H9 (cell line): ENCODE measurements around the gene NIPAL1. TPM values are rescaled to one million over a fixed set of nuclear protein-coding genes. Genes with fewer than 3 reads are reported as not detected.

ENCODE experiments used
- DNase-seq: peaks from one replicate; pipeline ENCODE4 v3.0.0-alpha.2; 2017
- H2AFZ ChIP-seq: one replicate; pipeline ENCODE4 v1.6.1; 2013; ENCODE audit warnings: mild to moderate bottlenecking, low read length, control low read depth, moderate library complexity
- H2AK5ac ChIP-seq: 2 replicates; pipeline ENCODE4 v1.6.1; 2013; ENCODE audit warnings: low read length, control low read depth, mixed read lengths; ENCODE audit not compliant: insufficient read length
- H2BK120ac ChIP-seq: one replicate; pipeline ENCODE4 v1.6.1; 2013; ENCODE audit warnings: low read depth, mild to moderate bottlenecking, low read length, control low read depth, inconsistent platforms; ENCODE audit not compliant: poor library complexity, severe bottlenecking
- H2BK12ac ChIP-seq: 2 replicates; pipeline ENCODE4 v1.6.1; 2013; ENCODE audit warnings: low read length, control low read depth, mixed read lengths, low read depth; ENCODE audit not compliant: insufficient read length
- H2BK15ac ChIP-seq: 2 replicates; pipeline ENCODE4 v1.6.1; 2013; ENCODE audit warnings: low read depth, low read length, control low read depth
- H2BK20ac ChIP-seq: one replicate; pipeline ENCODE4 v1.6.1; 2013; ENCODE audit warnings: low read depth, mild to moderate bottlenecking, low read length, control low read depth, inconsistent platforms; ENCODE audit not compliant: poor library complexity, severe bottlenecking
- H2BK5ac ChIP-seq: 2 replicates; pipeline ENCODE4 v1.6.1; 2013; ENCODE audit warnings: low read length, control low read depth, mixed read lengths; ENCODE audit not compliant: insufficient read length
- H3K14ac ChIP-seq: 2 replicates; pipeline ENCODE4 v1.6.1; 2013; ENCODE audit warnings: low read length, control low read depth; ENCODE audit not compliant: insufficient read depth
- H3K18ac ChIP-seq: 2 replicates; pipeline ENCODE4 v1.6.1; 2013; ENCODE audit warnings: low read depth, mild to moderate bottlenecking, mixed read lengths, low read length, control low read depth; ENCODE audit not compliant: insufficient read length
- H3K23ac ChIP-seq: 2 replicates; pipeline ENCODE4 v1.6.1; 2013; ENCODE audit warnings: low read length, control low read depth, mixed read lengths, low read depth; ENCODE audit not compliant: insufficient read length
- H3K23me2 ChIP-seq: 2 replicates; pipeline ENCODE4 v1.6.1; 2013; ENCODE audit warnings: low read depth, mild to moderate bottlenecking, mixed read lengths, low read length, control low read depth; ENCODE audit not compliant: insufficient read length, poor library complexity, severe bottlenecking
- H3K27ac ChIP-seq: 2 replicates; pipeline ENCODE4 v1.5.1; 2013; ENCODE audit warnings: low read length, control low read depth, mixed read lengths, low read depth; ENCODE audit not compliant: insufficient read length
- H3K27me3 ChIP-seq: 2 replicates; pipeline ENCODE4 v1.6.1; 2013; ENCODE audit warnings: low read length, control low read depth, inconsistent platforms; ENCODE audit not compliant: insufficient read depth
- H3K4ac ChIP-seq: 2 replicates; pipeline ENCODE4 v1.6.1; 2013; ENCODE audit warnings: low read depth, mild to moderate bottlenecking, control low read depth, inconsistent platforms, low read length, moderate library complexity
- H3K4me1 ChIP-seq: 2 replicates; pipeline ENCODE4 v1.6.1; 2013; ENCODE audit warnings: low read length, control low read depth, inconsistent platforms; ENCODE audit not compliant: insufficient read depth
- H3K4me2 ChIP-seq: 2 replicates; pipeline ENCODE4 v1.6.1; 2013; ENCODE audit warnings: low read length, control low read depth, mixed read lengths; ENCODE audit not compliant: insufficient read length, insufficient read depth
- H3K56ac ChIP-seq: 2 replicates; pipeline ENCODE4 v1.6.1; 2013; ENCODE audit warnings: low read depth, mild to moderate bottlenecking, mixed read lengths, low read length, control low read depth; ENCODE audit not compliant: insufficient read length
- H3K79me1 ChIP-seq: 2 replicates; pipeline ENCODE4 v1.6.1; 2013; ENCODE audit warnings: low read depth, mild to moderate bottlenecking, moderate library complexity, low read length, control low read depth, inconsistent platforms; ENCODE audit not compliant: insufficient read depth, poor library complexity, severe bottlenecking
- H3K79me2 ChIP-seq: 2 replicates; pipeline ENCODE4 v1.6.1; 2013; ENCODE audit warnings: low read length, control low read depth, inconsistent platforms; ENCODE audit not compliant: insufficient read depth
- H3K9ac ChIP-seq: 2 replicates; pipeline ENCODE4 v1.6.1; 2013; ENCODE audit warnings: low read length, control low read depth, mixed read lengths; ENCODE audit not compliant: insufficient read length; ENCODE audit errors: extremely low read depth
- H3K9me3 ChIP-seq: one replicate; pipeline ENCODE4 v1.6.1; 2013; ENCODE audit warnings: low read depth, low read length, inconsistent platforms; ENCODE audit not compliant: control insufficient read depth
- H3T11ph ChIP-seq: one replicate; pipeline ENCODE4 v1.6.1; 2013; ENCODE audit warnings: mild to moderate bottlenecking, low read length, control low read depth, inconsistent platforms
- H4K20me1 ChIP-seq: one replicate; pipeline ENCODE4 v1.6.1; 2013; ENCODE audit not compliant: control insufficient read depth, insufficient read length, insufficient read depth
- H4K5ac ChIP-seq: 2 replicates; pipeline ENCODE4 v1.6.1; 2013; ENCODE audit warnings: low read depth, mild to moderate bottlenecking, mixed read lengths, low read length, control low read depth; ENCODE audit not compliant: insufficient read length
- H4K8ac ChIP-seq: replicated peaks from 2 replicates; pipeline ENCODE4 v1.6.1; 2013; ENCODE audit warnings: low read length, control low read depth, mixed read lengths, low read depth; ENCODE audit not compliant: insufficient read length
- H4K91ac ChIP-seq: 2 replicates; pipeline ENCODE4 v1.6.1; 2013; ENCODE audit warnings: low read depth, mild to moderate bottlenecking, moderate library complexity, mixed read lengths, low read length, control low read depth; ENCODE audit not compliant: insufficient read length
- H3K27ac Mint-ChIP-seq, 3 experiments: 2 replicates in 2 of 3; 3 replicates in 1 of 3; pipeline ENCODE4 v1.8.0; 2020 to 2021; ENCODE audit warnings: mixed read lengths in 3 of 3, mild to moderate bottlenecking in 1 of 3, moderate library complexity in 1 of 3
- H3K27me3 Mint-ChIP-seq: 2 replicates; pipeline ENCODE4 v1.8.0; 2021; ENCODE audit warnings: low read depth, mild to moderate bottlenecking, moderate library complexity, mixed read lengths
- H3K36me3 Mint-ChIP-seq, 3 experiments: 2 replicates in 2 of 3; 3 replicates in 1 of 3; pipeline ENCODE4 v1.8.0; 2020 to 2021; ENCODE audit warnings: low read depth in 3 of 3, mixed read lengths in 3 of 3; ENCODE audit not compliant: insufficient read depth in 1 of 3
- H3K4me1 Mint-ChIP-seq, 2 experiments: 2 replicates each; pipeline ENCODE4 v1.8.0; 2020; ENCODE audit warnings: mixed read lengths in 2 of 2
- H3K4me3 Mint-ChIP-seq, 2 experiments: 2 replicates in 1 of 2; 3 replicates in 1 of 2; pipeline ENCODE4 v1.8.0; 2020 to 2021; ENCODE audit warnings: mild to moderate bottlenecking in 2 of 2, mixed read lengths in 2 of 2, moderate library complexity in 1 of 2
- H3K9me3 Mint-ChIP-seq, 2 experiments: 2 replicates in 1 of 2; 3 replicates in 1 of 2; pipeline ENCODE4 v1.8.0; 2020; ENCODE audit warnings: mild to moderate bottlenecking in 2 of 2, mixed read lengths in 2 of 2, moderate library complexity in 1 of 2
- CTCF ChIP-seq: fragments of 200-600 bp; sonication (generic); conservative IDR thresholded peaks from 3 replicates; pipeline ENCODE4 v1.8.0; 2021; ENCODE audit warnings: antibody characterized with exemption, mild to moderate bottlenecking
- WGBS: extraction: QIAGEN DNeasy Blood & Tissue Kit; methylation state at CpG from one replicate; pipeline ENCODE4 v1.1.7; 2013; ENCODE audit warnings: missing lambda C conversion rate, low lambda C conversion rate, mixed read lengths; ENCODE audit not compliant: insufficient read length; ENCODE audit errors: extremely low coverage; 5-methylcytosine and 5-hydroxymethylcytosine counted together
- total RNA-seq: library from RNA; stranded (reverse); gene quantifications from 2 replicates; pipeline ENCODE4 v1.2.1, GENCODE V29; 2021

Gene NIPAL1
- total RNA-seq, 1 experiment from 2014 or later, result 16.9 TPM

- TF ChIP-seq CTCF, result no peak
- Mint-ChIP-seq H3K27ac (no peak overlapping the region), H3K4me1 (peaks cover 17 to 27% of the 10 kb centered on the region in 2 experiments)
Measured at GRCh38 chr4:48043504-48043903, 26.9 kb downstream of the NIPAL1 start.

More at GRCh38 chr4:48043504-48043903, 26.9 kb downstream of the NIPAL1 start:
- Histone ChIP-seq H3K9ac (no peak overlapping the region), H3K18ac (no peak overlapping the region), H3T11ph (no peak overlapping the region), H3K27ac (no peak overlapping the region), H4K8ac (no peak overlapping the region), H2AK5ac (no peak overlapping the region), H3K4me2 (no peak overlapping the region), H2BK5ac (no peak overlapping the region), H3K9me3 (no peaks in the 10 kb centered on the region), H2BK20ac (no peak overlapping the region), H3K27me3 (no peaks in the 10 kb centered on the region), H4K20me1 (no peaks in the 10 kb centered on the region), H3K23me2 (no peaks in the 10 kb centered on the region), H3K79me1 (no peaks in the 10 kb centered on the region), H3K23ac (no peak overlapping the region), H3K79me2 (no peaks in the 10 kb centered on the region), H3K56ac (no peak overlapping the region), H3K4ac (no peak overlapping the region), H2BK120ac (no peak overlapping the region), H2AFZ (no peak overlapping the region), H2BK15ac (no peak overlapping the region), H3K4me1 (no peaks in the 10 kb centered on the region; the same call in 1 of the 2 replicates), H2BK12ac (no peak overlapping the region), H4K91ac (no peak overlapping the region), H3K14ac (no peak overlapping the region), H4K5ac (no peak overlapping the region)
- Mint-ChIP-seq H3K36me3 (peaks cover 0 to 3% (median 2%) of the 10 kb centered on the region in 3 experiments; a peak in 1 of 7 replicates), H3K27me3 (no peaks in the 10 kb centered on the region), H3K4me3 (no peak overlapping the region), H3K9me3 (no peaks in the 10 kb centered on the region)
- WGBS, result no CpG with 5 or more reads among the region's 2 CpGs
- DNase-seq, result no peak
